ENCODE data around the gene JARID2. TPM values are rescaled to one million over a fixed set of nuclear protein-coding genes. Genes with fewer than 3 reads are reported as not detected.

Gene JARID2
- total and polyA plus RNA-seq, 2 of the 8 experiments (the other 6 are each of a cell fraction or from before 2014, with no cell fraction given), result 60.1 to 239 TPM

GRCh38 chr6:15473174-15473573, 227.3 kb downstream of the JARID2 start:
- Histone ChIP-seq H3K27ac (ENCODE audit: low read depth, low read length) (no peak overlapping the region), H4K5ac (ENCODE audit: insufficient read length, low read depth, low read length) (no peak overlapping the region), H3K18ac (ENCODE audit: extremely low read depth, low read length) (no peak overlapping the region), H3K4me2 (ENCODE audit: insufficient read depth in 1 of 2, low read depth in 2 of 2, low read length in 2 of 2) (no peak overlapping the region), H4K20me1 (replicated peaks in 1 of 2; ENCODE audit: control insufficient read depth in 1 of 2, insufficient read depth in 2 of 2, low read length in 2 of 2) (peaks cover 24 to 34% of the 10 kb centered on the region in 2 experiments), H3K4ac (replicated peaks; ENCODE audit: insufficient read length, low read depth, low read length) (no peak overlapping the region), H4K91ac (replicated peaks; ENCODE audit: insufficient read length, low read length) (no peak overlapping the region), H3K9me3 (ENCODE audit: insufficient read depth in 2 of 2, low read depth in 1 of 2, low read length in 1 of 2) (no peaks in the 10 kb centered on the region), H2BK15ac (ENCODE audit: low read length) (no peak overlapping the region), H3K4me3 (ENCODE audit: extremely low read depth in 1 of 4, insufficient read depth in 2 of 4, low read depth in 3 of 4, low read length in 4 of 4) (no peak overlapping the region), H2AK5ac (ENCODE audit: low read depth, low read length) (no peak overlapping the region), H3K4me1 (replicated peaks in 1 of 4; ENCODE audit: control insufficient read depth in 3 of 4, insufficient read depth in 4 of 4, low read length in 3 of 4) (peaks cover 0 to 11% (median 5%) of the 10 kb centered on the region in 4 experiments; a peak in 5 of 7 replicates), H3K23me2 (ENCODE audit: low read depth, low read length) (no peaks in the 10 kb centered on the region), H3K79me1 (ENCODE audit: low read depth, low read length) (peaks cover 22% of the 10 kb centered on the region), H3K27me3 (replicated peaks in 1 of 4; ENCODE audit: control insufficient read depth in 3 of 4, extremely low read depth in 1 of 4, insufficient read depth in 3 of 4, low read length in 3 of 4) (no peaks in the 10 kb centered on the region), H3K56ac (replicated peaks; ENCODE audit: insufficient read length, low read depth, low read length) (no peak overlapping the region), H2BK120ac (replicated peaks; ENCODE audit: low read depth, low read length) (no peak overlapping the region), H2BK5ac (ENCODE audit: low read depth, low read length) (no peak overlapping the region), H3K14ac (ENCODE audit: insufficient read length) (no peak overlapping the region), H3K9ac (replicated peaks in 1 of 4; ENCODE audit: extremely low read depth in 1 of 4, low read depth in 3 of 4, low read length in 3 of 4) (no peak overlapping the region), H2AFZ (ENCODE audit: low read length) (no peak overlapping the region), H3K36me3 (ENCODE audit: control insufficient read depth in 2 of 4, insufficient read depth in 4 of 4, low read length in 3 of 4) (peaks cover 14 to 66% (median 33%) of the 10 kb centered on the region in 4 experiments), H3K79me2 (ENCODE audit: control insufficient read depth in 1 of 2, insufficient read depth in 2 of 2, low read length in 2 of 2) (peaks cover 20 to 97% of the 10 kb centered on the region in 2 experiments; a peak in 3 of 4 replicates), H2BK12ac (ENCODE audit: low read depth, low read length) (no peak overlapping the region), H4K8ac (ENCODE audit: extremely low read depth, insufficient read depth, low read length) (no peak overlapping the region), H3K23ac (ENCODE audit: insufficient read length) (no peak overlapping the region), H2BK20ac (ENCODE audit: low read length) (no peak overlapping the region)
- TF ChIP-seq POU5F1 (IDR thresholded peaks at IDR 0.05; ENCODE audit: low read depth, low read length), result no peak
- TF ChIP-seq POLR2A (IDR thresholded peaks at IDR 0.05; ENCODE audit: control extremely low read depth in 1 of 2, low read depth in 2 of 2, low read length in 2 of 2), result 0 out of 3 replicates have a peak, but pooled peaks of 1 of the 2 experiments have one; percentile 25
- CTCF ChIA-PET (ENCODE audit: partially characterized antibody), result interaction anchor here (1.2 kb wide), 1 partner anchor 9 kb away, joined by 3 read pairs; no protein-coding TSS in a partner anchor
- POLR2A ChIA-PET (ENCODE audit: partially characterized antibody), result no interaction called here
- no peak for DNase-seq (ENCODE audit: low read depth in 1 of 2, low spot score in 2 of 2)
- WGBS, 2 experiments (ENCODE audit: extremely low coverage in 1 of 2, insufficient coverage in 1 of 2, insufficient read length in 1 of 2, insufficient replicate concordance in 2 of 2, low coverage in 1 of 2, low lambda C conversion rate in 2 of 2, missing lambda C conversion rate in 1 of 2), result 91% methylated on average over 6 of the region's 7 CpGs; no CpG with 5 or more reads in 1 of the 2 experiments
- FAIRE-seq, result no peak
